Measurements from ENCODE around the gene THY1.

GRCh38 chr11:119421941-119422808 lies 797 bp downstream of the THY1 start:
- no peak for TF ChIP-seq EP300 (IDR thresholded peaks at IDR 0.05; ENCODE audit: borderline replicate concordance in 1 of 2, low read depth in 2 of 2, low read length in 2 of 2)
- TF ChIP-seq EZH2 (IDR thresholded peaks at IDR 0.05; ENCODE audit: low read depth, low read length, severe bottlenecking), result no peak
- no peak for TF ChIP-seq FOSL1 (IDR thresholded peaks at IDR 0.05; ENCODE audit: insufficient read depth, low read depth, low read length)
- no peak for TF ChIP-seq CTCF (IDR thresholded peaks at IDR 0.05; ENCODE audit: control extremely low read depth in 1 of 3, insufficient read depth in 1 of 3, low read depth in 1 of 3, low read length in 3 of 3)
- no peak; the same call in 1 of the 2 replicates for TF ChIP-seq POLR2AphosphoS5 (IDR thresholded peaks at IDR 0.05; ENCODE audit: low read depth, low read length)
- TF ChIP-seq BRCA1 (IDR thresholded peaks at IDR 0.05; ENCODE audit: low read depth, low read length), result no peak
- TF ChIP-seq JUND (IDR thresholded peaks at IDR 0.05; ENCODE audit: low read length), result no peak
- TF ChIP-seq YY1 (IDR thresholded peaks at IDR 0.05; ENCODE audit: low read depth, low read length), result no peak
- no peak for TF ChIP-seq NRF1 (IDR thresholded peaks at IDR 0.05; ENCODE audit: low read depth, low read length)
- TF ChIP-seq CBX8 (IDR thresholded peaks at IDR 0.05; ENCODE audit: borderline replicate concordance, low read depth, low read length), result no peak
- no peak for TF ChIP-seq HDAC2 (IDR thresholded peaks at IDR 0.05; ENCODE audit: borderline replicate concordance in 1 of 2, low read depth in 2 of 2, low read length in 2 of 2)
- no peak for TF ChIP-seq ATF2 (IDR thresholded peaks at IDR 0.05; ENCODE audit: low read length)
